SIG-M5 (cell line): Measurements from ENCODE around the gene NLE1.
"Not testable (repeated sequence)": the region's sequence is repeated elsewhere in the genome, so short reads cannot be mapped to it uniquely, and the experiment has no call there.

Source experiments
- DNase-seq: peaks from one replicate; lab custom pipeline; 2025; lab: John Stamatoyannopoulos, UW

The NLE1 gene

DNA sequence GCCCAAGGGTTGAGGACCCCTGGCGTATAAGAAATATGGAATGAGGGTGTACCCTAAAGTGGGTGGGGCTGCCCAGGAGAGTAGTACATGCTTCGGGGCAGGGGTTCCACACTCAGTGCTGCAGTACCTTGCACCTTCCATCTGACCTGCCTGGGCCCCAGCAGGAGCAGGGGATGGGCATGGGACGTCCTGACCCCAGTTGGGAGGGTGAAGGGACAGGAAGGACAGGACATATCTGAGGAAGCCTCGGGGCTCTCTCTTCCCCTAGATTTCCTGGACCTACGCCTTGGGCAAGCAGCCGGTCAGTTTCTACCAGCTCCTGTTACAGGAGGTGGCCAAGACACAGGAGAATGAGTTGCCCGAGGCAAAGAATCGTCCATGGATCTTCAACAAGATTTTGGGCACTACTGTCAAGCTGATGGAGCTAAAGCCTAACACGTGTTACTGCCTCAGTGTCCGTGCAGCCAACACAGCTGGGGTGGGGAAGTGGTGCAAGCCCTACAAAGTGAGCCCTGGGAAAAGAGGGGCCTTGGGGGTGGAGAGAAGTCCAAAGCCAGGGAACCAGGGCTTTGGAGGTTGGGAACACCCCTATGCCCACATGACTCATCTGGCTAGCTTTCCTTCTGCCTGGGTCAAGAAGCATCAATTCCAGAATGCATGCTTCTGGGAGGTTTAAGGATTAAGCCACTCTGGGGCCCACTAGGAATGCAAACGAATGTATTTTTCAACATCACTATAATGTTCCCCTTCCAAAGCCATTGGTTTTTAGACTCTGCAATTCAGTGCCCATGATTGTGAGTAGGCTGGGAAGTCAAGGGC is 12.7 kb downstream of the NLE1 start:
- no peak for DNase-seq

DNA sequence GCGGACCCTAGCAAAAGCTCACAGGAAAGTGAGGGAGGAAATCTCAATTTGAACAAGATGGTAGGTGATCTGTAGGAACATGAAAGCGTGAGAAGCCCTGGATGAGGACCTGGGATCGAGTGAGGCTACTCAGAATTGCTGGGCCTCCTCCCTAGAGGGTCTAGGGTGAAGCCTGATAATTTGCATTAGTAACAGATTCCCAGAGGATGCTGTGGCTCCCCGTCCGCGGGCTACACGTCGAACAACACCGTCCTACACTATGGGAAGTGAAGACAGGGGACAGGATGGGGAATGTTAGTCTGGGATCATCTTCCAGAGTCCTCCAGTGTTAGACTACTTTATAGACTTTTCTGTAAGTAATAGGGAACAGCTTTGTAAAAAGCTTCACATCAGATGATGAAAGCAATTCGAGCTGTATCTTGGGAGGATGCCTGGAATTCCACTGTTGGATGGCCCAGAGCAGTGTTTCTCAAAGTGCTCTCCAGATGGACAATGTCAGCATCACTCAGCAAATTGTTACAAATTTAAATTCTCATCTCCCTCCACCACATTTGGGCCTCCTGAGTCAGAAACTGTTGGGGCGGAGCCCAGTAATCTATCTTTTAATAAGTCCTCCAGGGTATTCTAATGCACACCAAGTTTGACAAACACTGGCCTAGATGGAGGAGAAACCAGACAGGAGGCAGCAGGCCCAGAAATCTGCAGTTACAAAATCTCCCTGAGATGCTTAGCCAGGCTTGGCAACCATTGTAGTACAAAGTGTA is 14.2 kb downstream of the NLE1 start:
- DNase-seq, result no peak

DNA sequence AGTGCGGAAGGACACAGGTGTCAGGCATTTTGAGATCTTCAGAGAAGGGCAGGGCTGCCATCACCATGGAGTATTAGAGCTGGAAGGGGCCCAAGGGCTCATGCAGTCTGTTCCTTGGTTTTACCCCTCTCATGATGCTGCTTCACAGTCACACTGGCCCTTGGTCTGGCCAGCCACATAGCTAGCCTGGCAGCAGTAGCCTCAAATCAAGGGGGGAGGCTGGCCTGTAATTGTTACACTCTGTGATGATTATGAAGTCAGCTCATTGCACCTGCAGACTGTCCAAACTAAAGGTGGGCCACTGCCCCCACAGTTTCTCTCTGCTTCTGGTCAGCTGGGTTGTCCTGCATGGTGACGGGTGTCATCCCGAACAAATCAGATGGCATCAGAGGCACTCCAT is 20.8 kb downstream of the NLE1 start, which contains the start of gene FNDC8:
FNDC8 (plus strand) TSS at position 301 of the 400 bp plus-strand sequence; CDS start at position 380, 79 bp downstream.
- no peak for DNase-seq

DNA sequence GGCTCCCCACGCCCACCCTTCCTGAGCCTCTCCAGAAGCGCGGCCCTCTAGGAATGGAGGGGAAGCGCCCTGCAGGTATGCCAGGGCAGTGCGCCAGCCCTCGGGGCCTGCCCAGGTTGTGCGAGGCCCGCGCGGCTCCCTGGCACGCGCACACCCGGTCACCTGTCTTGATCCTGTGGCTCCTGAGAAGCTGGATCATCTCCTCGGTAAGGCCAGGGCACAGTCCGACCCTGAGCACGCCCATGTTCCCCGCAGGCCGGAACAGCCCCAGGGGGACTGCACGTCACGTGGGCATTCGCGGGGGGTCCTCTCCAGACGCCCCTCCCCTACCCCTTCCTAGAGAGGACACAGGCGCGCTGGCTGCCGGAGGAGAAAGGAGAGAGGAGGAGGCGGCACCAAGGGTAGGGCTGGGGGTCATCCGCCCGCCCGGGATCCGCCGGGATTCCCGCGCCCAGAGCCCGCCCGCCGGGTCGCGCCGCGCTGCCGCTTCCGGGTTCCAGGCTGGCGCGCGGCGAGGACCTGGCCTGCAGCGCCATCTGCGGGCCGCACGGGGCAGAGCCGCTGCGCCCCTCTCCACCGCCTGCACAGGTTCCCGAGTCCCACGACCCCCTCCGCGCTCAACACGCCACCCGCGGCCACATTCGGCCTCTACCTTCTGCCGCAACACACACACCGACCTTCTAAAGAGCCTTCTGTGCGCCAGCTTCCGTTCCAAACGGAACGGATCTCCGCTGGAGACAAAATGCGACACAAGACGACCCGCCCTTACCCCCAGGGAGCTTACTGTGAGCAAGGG is 22.5 kb downstream of the NLE1 start, which contains the start of gene RAD51D:
RAD51D (minus strand) TSS at position 491 of the 796 bp plus-strand sequence; CDS start at position 244, 247 bp downstream.
- DNase-seq, result no peak

DNA sequence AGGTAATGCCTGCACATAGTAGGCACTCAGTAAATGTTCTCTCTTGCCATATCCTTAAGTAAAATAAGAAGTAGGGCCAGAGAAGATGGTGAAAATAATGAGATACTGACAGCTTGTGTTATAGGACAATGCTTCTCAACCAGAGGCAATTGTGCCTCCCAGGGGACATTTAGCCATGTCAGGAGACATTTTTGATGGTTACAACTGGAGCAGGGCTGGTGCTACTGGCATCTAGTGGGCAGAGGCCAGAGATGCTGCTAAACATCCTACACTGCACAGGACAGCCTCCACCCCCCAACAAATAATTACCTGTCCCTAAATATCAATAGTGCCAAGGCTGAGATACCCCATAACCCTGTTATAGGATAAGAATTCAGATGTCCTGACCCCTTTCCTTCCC is 24.1 kb downstream of the NLE1 start:
- DNase-seq, result no peak

DNA sequence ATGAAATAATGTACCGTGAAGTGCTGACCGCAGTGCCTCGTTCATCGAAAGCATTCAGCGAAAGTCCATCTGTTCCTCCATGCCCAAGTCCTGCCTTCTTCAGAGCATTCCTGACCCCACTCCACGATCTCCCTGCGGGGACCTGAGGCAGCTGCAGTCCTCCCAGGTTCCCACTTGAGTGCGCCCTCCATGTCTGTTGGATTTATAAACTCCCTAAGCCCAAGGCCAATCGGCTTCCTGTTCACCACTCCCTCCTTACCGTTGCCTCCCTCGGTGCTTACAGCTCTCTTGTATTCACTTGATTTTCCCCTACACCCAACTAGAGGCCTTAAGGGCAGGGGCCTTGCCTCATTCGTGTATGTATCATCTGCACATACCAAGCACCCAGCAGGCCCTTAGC is 25.3 kb downstream of the NLE1 start:
- DNase-seq, result no peak

DNA sequence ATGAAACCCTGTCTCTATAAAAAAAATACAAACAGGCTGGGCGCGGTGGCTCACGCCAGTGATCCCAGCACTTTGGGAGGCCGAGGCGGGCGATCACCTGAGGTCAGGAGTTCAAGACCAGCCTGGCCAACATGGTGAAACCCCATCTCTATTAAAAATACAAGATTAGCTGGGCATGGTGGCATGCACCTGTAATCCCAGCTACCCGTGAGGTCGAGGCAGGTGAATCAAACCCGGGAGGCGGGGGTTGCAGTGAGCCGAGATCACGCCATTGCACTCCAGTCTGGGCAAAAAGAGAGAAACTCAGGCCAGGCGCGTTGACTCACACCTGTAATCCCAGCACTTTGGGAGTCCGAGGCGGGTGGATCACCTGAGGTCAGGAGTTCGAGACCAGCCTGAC is 31.3 kb downstream of the NLE1 start:
- not testable (repeated sequence) for DNase-seq

DNA sequence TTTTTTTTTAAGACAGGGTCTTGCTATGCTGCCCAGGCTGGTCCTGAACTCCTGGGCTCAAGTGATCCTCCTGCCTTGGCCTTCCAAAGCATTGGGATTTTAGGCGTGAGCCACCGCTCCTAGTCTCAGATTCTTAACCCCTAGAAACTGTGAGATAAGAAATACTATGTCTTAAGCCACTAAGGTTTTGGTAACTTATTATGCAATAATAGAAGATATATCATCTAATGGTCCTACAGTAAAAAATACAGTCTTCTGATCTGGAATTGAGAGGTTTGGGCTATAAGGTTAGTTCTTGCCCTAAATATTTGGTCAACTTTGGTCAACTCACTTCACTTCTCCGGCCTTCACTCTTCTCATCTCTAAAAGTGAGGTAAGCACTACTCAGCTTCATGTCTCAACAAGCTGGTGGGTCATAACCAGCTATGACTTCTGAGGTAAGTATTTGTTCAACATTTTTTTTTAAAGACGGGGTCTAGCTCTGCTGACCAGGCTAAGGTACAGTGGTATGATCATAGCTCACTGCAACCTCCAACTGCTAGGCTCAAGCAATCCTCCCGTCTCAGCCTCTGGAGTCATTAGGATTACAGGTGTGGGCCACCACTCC is 37.2 kb downstream of the NLE1 start:
- no peak for DNase-seq

DNA sequence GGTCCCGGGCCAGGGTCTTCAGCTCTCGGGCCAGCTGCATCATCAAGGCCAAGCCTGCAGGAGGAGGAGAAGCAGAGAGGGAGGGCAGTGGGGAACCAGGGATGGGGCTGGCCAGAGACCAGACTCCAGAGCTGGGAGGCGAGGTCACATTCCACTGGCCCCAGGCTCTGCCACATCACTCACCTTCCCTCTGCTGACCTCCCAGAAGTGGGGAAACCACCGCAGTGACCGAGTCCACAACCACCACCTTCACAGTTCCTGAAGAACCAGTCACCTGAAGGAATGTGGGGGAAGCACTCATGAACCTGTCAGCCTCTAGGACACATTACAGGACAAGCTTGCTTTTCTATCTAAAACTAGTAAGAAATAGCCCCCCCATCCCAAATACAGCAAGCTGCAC is 38.8 kb downstream of the NLE1 start:
- no peak for DNase-seq

DNA sequence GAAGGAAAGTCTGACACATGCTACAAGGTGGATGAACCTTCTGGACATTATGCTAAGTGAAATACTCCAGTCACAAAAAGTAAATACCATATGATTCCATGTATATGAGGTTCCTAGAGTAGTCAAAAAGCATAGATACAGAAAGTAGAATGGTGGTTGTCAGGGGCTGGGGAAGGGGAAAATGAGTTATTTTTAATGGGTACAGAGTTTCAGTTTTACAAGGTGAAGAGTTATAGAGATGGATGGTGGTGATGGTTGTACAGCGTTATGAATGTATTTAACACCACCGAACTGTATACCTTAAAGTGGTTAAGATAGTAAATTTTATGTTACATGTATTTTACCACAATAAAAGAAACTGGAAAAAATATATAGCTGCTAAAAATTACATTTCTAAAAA is 40.4 kb downstream of the NLE1 start:
- no peak for DNase-seq

DNA sequence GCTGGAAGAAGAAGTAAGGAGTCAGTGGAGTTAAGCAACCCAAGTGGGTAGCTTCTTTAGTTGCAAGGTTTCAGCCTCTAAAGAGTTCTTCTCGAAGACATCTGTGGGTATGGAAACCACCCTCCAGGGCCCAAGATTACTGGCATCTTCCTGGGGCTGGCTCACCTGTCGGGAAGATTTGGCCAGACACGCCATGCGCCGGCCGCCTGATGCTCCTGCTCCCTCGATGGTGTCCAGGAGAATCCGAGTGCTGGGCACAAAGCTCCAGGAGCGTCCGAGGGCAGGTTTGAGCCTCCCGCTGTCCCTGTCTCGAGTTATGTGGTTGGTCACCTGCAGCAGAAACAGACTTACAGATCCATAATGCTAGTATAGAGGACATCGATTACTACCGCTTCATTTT is 41.1 kb downstream of the NLE1 start:
- DNase-seq, result no peak

DNA sequence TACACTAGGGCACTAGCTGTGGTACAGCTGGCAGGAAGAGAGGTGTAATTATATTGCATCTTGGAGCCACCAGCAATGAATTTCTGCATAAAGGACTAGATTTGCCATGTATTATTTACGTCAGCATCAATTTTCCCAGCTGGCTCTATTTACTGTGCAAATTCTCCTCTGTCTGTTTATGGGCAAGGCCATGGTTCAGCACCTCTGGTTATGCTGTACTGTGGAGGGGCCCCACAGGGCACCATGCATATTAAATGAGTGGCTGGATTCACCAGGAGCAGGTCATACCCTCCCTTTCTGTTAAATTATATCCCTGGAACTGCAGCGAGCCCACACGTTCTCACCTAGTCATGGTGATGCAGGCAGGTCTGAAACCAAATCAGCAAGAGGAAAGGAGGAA is 42.2 kb downstream of the NLE1 start:
- DNase-seq, result no peak

DNA sequence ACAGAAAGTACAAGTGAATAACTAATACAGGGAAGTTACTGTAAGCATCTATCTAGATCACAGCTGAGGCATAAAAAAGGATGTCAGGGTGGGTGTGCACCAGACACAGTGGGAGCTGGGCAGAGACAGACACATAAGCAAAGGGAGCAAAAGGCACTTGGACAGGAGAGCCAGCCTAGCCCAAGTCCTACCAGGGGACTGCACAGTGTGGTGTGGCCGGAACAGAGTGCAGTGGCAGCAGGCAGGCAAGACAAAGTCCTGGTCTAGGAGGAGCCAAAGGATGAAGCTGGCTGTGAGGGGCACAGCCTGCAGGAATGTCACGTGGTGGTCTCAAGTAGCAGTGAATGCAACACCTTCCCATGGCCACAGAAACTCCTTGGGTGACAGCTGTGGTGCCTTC is 44.3 kb downstream of the NLE1 start:
- no peak for DNase-seq

DNA sequence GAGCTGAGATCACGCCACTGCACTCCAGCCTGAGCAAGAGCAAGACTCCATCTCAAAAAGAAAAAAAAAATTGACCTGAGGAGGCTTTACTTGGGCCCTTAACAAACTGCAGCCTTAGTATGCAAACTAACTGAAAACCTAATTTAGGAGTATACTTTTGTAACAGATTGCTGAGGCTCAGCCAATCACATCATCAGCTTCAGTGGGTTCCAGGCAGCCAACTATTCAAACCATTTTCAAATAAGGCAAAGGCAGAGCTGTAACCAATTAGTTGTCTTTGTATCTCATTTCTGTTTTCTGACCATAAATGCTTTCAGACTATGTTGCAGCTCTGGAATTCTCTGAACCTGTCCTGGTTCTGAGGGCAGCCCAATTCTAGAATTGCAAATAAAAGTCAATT is 46.4 kb downstream of the NLE1 start:
- DNase-seq, result no peak

DNA sequence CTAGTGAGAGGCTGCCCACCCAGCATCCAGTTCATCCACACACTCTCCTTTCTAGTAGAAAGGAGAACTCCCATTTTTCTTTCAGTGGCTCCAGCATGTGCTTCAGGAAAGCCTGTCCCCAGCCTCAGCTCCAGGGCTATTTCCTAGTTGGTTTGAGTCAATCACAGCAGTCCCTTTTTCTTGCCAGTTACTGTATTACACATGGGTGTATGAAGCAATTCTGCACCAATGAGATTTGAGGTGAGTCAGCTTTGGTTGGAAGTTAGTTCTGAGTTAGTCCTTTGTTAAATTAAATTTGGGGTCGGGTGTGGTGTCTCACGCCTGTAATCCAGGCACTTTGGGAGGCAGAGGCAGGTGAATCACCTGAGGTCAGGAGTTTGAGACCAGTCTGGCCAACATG is 47.2 kb downstream of the NLE1 start:
- DNase-seq, result no peak

DNA sequence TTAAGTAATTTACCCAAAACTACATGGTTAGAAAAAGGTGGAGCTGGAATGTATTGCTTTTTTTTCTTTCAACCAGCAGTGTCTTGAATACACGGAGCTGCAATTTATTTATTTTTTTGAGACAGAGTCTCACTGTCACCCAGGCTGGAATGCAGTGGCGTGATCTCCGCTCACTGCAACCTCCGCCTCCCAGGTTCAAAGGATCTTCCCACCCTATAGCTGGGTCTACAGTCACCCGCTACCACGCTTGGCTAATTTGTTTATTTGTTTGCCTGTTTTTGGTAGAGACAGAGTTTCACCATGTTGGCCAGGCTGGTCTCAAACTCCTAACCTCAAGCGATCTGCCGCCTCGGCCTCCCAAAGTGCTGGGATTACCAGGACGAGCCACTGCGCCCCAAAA is 51.4 kb downstream of the NLE1 start:
- not testable (repeated sequence) for DNase-seq

DNA sequence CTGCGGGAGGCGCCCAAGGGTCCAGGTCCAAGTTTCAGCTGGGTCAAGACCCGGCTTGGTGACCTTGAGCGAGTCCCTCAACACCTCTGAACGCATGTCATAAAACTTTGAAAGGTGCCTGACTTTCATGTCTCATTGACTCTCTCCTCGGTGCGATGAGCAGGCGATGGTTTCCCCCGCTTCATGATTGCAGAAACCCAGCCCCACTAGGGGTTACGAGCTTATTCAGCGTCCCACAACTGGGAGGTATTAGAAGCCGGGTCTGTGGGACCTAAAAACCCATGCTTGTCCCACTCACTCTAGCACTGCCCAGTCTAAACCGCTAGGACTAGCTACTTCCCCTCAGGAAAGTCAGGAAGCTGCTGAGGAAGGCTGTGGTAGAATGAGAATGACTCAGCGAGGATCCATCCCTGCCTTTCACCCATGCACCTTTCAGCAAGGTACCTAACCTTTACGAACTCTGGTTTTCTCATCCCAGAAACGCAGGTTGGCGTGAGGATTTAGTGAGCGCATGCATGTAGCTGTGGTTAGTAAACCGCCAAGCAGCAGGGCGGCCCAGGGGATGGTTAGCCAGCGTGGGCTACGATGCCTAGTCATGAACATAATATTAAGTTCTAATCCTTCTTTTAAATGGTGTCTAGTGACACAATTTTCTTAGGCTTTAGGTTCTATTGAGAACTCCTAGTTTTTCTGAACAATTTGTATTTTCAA is 52.4 kb downstream of the NLE1 start:
- DNase-seq, result no peak

DNA sequence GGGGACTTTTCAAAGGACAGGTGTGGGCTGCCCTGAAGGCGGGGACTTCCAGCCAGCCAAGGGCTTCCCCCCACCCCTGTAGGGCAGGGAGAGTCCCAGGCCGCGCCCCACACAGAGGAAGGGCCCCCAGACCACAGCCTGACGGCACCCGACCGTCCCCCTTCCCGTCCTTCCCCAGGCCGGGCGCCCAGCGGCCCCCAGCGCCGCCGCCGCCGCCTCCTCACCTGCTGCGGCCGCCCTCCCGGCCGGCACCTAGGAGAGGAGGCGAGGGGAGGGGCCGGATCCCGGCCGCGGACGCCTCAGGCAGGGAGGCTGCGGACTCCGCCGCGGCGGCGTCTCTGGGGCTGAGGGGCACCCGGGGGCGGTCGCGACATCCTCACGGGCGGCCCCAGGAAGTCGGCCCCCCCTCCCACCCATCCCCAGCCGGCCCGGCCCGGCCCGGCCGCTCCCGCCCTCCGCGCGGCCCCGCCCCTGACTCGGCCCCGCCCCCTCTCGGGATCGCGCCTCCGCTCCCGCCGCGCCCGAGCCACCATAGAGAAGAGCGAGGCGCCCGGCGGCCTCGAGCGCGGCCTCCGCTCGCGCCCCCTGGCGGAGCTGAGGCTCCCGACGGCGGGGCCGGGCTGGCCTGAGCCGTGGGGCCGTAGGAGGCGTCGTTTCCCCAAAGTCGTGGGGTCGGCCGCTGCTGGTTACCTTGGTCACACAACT is 53.1 kb downstream of the NLE1 start:
- DNase-seq, result no peak

DNA sequence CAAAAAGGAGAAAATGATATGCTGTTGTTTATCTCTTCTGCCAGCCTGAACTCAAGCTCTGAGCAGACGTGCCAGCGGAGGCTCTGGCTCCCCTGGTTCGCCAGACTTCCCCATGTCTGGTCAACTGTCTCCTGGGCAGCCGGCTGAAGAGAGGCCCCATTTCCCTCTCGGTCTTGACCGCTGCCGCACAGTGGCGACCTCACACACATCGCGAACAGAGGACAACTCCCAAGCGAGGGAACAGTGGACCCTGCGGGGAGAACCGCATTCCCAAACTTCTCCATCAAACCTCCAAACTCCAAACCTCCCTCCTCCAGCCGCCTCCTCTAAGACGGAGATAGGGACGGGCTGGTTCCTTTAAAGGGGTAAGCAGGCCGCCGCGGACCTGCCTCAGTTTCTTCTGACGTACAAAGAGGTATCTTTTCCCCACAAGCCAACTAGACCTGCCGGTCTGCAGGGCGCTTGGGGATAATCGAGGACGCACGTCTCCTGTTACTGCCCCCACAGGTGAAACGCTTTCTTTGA is 53.7 kb downstream of the NLE1 start:
- no peak for DNase-seq

DNA sequence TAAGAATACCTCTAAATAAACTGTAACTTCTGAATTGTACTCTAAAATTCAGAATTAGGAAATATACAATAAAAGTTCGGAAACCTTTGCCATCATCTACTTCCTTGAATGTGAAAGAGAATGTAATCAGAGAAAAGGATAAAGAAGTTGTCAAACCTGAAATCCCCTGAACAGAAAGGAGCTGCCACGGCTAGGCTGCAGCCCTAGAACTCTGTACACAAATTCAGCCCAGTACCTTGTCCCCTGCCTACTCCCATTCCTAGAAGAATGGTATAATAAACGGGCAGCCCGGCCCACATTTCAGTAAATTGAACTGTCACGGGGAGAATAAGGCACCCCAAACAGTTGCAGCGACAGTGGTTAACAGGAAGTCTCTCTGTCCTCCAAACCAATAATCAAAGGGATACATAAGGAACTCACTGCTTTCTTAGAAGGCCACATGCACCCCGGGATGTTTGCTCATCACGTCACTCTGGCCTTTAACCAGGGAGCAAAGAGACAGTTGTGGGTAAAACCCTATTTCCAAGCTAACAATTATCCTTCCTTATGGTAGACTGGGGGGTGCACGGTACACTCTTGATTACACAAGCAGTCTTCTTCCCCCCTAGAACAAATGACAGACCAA is 54.3 kb downstream of the NLE1 start:
- DNase-seq, result no peak
